C4-2B (cell line): ENCODE results near the gene FRAS1.

Source experiments
- ZFX ChIP-seq: fragments of 450-650 bp; IDR thresholded peaks from 2 replicates; pipeline ENCODE4 v1.6.1; 2017
- TF ChIP-seq, protein P1 (sequence below): fragments of 450-650 bp; conservative IDR thresholded peaks from 2 replicates; pipeline ENCODE4 v1.5.1; 2017; ENCODE audit warnings: mild to moderate bottlenecking

DNA sequence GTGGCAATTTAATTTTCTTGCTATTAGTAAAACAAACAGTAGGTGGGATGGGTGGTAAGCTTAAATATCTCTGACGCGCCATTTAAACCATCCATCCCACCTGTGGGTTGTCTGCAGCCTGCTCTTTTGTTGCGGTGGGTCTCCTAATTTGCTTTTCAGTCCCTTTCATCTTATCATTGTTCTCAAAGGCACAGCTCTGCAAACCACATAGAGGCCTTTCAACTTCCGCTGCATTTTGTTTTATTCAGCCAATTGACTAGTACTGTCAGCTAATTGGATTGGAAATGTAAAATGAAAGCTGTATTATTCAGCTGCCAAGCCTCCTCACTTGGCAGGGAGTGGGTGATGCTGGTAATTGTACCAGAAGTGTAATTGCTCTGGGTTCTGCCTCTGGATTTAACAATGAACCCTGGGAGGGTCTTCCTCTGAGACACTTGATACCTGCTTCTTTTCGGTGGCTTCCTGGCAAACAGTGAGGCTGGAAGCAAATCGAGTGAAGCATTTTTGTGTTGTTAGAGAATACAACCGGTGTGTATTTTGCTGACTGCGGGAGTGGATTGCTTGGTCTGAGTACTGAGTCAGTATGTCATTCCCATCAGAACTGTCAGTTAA lies 165.6 kb downstream of the FRAS1 start:
- TF ChIP-seq, protein P1, sequence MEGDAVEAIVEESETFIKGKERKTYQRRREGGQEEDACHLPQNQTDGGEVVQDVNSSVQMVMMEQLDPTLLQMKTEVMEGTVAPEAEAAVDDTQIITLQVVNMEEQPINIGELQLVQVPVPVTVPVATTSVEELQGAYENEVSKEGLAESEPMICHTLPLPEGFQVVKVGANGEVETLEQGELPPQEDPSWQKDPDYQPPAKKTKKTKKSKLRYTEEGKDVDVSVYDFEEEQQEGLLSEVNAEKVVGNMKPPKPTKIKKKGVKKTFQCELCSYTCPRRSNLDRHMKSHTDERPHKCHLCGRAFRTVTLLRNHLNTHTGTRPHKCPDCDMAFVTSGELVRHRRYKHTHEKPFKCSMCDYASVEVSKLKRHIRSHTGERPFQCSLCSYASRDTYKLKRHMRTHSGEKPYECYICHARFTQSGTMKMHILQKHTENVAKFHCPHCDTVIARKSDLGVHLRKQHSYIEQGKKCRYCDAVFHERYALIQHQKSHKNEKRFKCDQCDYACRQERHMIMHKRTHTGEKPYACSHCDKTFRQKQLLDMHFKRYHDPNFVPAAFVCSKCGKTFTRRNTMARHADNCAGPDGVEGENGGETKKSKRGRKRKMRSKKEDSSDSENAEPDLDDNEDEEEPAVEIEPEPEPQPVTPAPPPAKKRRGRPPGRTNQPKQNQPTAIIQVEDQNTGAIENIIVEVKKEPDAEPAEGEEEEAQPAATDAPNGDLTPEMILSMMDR, result no peak
- TF ChIP-seq ZFX, result no peak
